Dermis microvascular lymphatic vessel endothelial cell (primary cell): ENCODE results near the gene FRYL. TPM values are rescaled to one million over a fixed set of nuclear protein-coding genes. Genes with fewer than 3 reads are reported as not detected.

ENCODE experiments used
- DNase-seq, 2 donors: peaks; one replicate each; pipeline versions ENCODE4 v3.0.0 to v3.0.0-alpha.2; 2010; ENCODE audit warnings: low read depth in 2 of 2
- total RNA-seq: library from RNA; depleted of rRNA; stranded (reverse); fragments of >200 nt; gene quantifications from 2 replicates; pipeline ENCODE4 v1.2.1, GENCODE V29; 2014

The FRYL gene
- total RNA-seq, 1 donor from 2014 or later, result 57.4 TPM

DNA sequence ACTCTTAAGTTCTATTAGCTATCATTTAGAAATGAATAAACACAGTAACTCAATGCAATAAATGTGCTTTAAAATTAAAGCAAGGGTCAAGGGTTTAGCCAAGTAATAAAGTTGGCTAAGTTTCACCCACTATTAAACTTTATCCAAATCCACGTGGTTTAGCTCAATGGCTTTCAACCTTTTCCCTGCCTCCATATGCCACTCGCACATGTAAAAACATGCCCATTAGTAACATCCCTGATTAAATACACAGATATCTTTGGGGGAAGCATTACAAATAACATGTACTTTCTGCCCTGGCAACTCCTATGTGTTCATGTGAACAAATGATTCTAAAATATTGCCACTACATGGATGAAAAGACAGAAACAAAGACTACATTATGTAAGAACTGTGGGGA lies 159.2 kb downstream of the FRYL start:
- DNase-seq, result no peak

DNA sequence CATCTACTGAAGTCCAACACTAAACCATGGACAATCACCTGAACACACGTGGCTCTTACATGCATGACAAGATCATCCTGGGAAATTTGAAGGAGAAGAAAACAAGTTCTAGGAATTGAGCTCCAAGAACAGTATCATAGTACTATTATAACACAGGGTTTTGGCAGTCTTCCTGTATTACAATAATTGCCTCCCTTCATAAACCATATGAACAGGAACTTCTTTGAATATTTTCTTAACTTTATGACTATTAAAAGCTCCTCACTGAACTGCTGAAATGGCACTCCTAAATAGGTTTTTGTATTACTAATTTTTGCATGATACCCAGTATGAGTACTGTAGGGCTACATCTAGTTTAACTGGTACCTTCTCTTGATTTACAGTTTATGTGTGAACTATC lies 160.0 kb downstream of the FRYL start:
- DNase-seq, result no peak

GRCh38 chr4:48604527-48604926 lies 175.6 kb downstream of the FRYL start:
- DNase-seq, result no peak

DNA sequence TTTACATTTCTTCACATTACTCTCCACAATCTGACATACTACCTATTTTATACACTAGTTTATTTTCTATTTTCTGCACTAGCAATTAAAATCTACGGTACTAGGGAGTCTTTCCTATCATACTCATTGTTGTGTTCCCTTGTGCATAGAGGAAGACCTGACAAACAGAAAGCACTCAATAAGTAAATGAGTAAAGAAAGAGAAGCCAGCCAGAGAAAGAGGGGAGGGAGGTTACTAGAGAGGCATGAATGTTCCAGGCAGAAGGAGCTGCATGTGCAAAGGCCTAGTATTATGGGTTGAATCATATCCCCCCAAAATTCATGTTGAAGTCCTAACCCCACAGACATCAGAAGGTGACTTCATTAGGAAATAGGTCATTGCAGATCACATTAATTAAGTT lies 176.0 kb downstream of the FRYL start:
- no peak for DNase-seq

GRCh38 chr4:48603366-48604003 lies 176.6 kb downstream of the FRYL start:
- no peak for DNase-seq

- DNase-seq, result no peak
Observed at GRCh38 chr4:48602763-48603162, 177.3 kb downstream of the FRYL start.

DNA sequence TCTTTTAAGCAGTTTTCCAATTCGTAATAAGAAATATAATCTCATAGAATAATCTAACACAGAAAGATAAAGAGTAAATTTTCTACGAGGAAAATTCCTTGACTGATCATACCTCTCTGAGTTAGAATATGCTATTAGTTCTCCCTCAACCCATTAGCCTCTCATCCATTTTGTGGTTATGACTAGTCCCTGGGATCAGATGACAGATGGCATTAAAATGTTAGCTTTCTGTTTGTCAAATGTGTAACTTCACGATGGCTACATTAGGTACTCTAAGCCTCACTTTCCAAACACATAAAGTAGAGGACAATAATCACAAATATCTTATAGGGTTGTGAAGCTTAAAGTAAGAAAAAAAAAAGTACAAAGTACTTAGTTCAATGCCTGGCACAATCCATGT lies 177.9 kb downstream of the FRYL start:
- DNase-seq, result no peak

DNA sequence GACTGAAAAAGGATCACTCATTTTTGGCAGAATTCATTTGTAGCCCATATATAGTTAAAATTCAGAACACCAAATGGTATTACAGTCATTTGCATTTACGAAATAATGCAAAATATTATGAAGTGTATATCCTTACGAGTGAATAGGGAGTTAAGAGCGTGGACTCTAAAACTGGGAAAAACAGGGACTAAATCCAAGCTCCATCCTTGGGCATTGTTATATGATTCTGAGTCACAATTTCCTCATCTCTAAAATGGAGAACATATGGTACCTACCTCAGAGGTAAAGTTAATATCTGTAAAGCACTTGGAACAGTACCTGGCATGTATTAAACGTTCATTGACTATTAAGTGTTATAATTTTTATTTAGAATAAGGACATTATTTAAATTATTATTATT lies 183.7 kb downstream of the FRYL start:
- peak in 1 of 2 donors; percentile 55 for DNase-seq

- DNase-seq, result peak; percentile 30 to 88
Observed at GRCh38 chr4:48594180-48594579, 185.9 kb downstream of the FRYL start.

- DNase-seq, result no peak
Observed at GRCh38 chr4:48591372-48591771, 188.7 kb downstream of the FRYL start.

DNA sequence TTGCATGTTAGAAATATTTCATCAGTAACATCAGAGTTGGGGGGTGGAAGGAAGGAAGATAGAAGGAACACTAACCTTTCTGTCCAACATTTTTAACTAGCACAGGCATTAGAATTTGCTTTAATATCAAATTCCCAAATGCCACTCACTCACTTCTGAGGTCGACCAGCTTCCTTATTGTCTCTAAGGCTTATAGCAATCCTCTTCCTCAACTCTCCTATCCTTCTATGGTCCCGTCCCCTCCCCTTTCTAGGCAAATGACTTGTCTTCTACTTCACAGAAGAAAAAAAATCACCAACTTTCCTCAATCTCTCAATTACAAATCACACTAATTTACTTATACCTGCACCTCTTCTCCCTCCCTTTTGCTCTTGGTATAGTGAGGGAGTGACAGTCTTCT lies 189.2 kb downstream of the FRYL start:
- no peak for DNase-seq

DNA sequence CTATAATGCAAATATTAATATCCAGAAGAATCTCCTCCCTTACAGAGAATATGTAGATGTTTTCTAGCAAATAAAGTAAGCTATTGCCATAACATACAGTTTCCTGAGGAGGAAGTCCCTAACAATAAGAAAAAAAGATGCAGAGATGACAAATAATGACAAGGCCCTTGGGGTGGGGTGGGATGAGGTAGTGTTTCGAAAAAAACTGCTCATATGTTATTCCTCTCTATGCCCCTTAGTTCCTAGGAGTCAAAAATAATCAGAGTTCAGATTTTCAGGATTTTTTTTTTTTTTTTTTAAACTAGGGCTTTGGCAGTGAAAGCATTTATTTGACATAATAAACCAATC lies 191.0 kb downstream of the FRYL start:
- DNase-seq, result peak in 1 of 2 donors; percentile 23

DNA sequence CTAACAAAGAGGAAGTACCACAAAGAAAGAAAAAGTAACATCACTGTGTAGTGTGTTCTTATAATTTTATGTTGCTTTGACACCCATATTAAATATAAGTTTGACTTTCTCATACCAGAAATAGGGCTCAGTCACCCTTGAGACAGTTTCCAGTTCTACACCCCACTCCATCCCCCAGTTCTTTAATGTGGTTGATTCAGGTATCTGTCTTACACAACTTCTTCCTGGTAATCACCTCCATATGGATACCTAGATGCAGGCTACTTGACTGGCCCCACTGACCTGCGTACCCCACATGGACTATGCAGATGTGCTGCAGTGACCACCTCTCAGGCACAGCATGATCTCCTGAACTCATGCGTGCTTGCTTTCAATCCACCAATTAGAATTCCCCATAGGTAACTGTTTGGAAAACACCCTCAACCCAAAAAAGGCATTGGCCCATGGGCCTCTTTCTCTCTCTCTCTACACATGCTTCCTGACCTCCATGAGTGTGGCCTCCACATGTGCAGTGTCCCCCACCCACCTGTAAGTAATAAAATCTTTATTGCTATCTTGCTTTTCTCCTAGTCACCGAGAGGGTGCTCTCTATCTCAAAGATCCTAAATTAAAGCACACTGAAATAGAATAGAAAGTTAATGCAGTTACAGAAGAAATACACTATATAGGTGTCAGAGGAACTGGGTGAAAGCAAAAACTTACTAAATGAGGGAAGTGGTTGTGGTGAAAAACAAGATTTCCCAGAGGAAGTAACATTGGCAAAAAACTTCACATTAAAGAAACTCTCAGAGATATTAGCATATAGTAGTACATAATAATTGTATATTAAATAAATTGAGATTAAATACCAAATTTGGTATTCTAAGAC lies 191.6 kb downstream of the FRYL start:
- DNase-seq, result no peak

DNA sequence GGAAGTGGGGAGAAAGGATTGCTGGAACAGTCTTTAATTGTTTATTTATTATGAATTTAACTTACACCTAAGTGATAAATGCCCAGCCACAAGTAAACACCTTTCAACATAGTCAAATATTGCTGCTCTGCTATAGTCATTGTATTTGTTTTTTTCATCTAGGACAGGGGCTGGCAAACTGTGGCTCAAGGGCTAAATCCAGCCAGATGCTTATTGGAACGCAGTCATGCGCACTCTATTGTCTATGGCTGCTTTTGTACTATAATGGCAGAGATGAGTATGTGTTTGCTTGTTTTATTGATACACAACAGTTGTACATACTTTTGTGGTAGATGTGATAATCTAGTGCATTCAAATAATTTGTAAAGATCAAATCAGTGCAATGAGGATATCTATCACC lies 194.7 kb downstream of the FRYL start:
- no peak for DNase-seq

DNA sequence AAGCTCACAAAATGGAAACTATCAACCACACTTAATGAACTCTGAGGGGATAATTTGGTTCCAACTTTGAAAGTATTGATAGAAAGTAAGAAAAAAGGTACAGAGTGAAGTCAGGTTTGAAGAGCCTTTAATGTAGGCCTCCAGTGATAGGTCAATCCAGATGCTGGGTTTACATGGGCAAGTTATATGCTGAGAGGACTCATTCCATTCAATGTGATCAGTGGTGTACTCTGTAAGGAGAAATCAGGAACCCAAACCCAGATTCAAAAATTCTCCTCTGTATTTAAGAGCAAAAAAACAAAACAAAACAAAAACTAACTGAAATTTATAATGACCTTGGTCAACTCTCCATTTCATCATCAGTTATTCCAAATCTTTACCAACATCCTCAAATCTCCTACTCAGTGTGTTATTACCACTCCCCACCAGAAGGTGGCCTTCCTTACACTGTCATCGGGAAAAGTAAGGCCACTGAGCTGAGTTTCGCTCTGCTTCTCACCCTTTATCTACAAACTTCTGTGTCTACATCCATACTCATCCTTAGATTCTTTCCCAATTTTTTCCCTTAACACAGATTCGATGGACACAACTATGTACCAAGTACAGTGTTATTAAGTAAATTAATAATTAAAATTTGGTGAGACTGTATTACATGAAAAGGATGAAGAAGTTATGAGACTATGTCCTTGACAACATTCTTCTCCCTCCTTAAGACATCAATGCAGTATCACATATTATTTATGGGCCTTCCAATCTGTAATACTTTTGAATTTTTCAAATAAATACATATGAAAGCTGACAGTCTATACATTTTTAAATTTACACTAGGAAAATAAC lies 201.7 kb downstream of the FRYL start:
- peak; percentile 74 to 79 for DNase-seq

DNA sequence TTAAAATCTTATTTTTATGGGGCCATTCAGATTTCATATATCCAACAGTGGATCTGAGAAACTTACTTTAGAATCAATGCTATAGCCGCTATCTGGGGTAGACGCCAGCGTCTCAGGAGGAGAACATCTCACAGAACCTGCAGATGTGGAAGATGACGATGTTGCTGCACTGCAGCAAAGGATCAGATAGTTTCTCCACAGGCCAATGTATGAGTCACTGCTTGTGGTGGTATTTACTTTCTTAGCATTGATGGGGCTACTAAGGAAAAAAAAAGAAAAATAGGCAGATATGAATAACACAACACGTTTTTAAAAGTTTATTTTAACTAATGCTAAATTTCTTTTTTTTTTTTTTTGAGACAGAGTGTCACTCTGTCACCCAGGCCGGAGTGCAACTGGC lies 204.1 kb downstream of the FRYL start:
- no peak for DNase-seq

DNA sequence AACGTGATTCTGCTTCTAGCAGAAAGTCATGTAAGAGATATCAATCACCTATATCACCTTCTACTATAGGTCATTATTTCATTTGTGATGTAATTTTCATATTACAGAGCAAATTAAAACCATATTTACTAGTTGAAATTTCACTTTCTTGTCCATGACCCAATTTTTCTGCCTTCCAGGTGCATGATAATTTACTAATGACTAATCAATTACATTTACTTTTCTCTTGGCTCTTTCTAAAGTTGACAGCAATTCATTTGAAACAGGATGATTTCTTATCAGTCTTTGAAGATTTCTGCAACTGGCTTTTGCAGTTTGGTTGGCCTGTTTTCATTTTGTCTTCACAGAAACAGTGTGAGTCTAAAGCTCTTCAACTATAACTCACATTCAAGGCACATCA lies 208.6 kb downstream of the FRYL start:
- no peak for DNase-seq

GRCh38 chr4:48570646-48571220 lies 209.3 kb downstream of the FRYL start:
- no peak for DNase-seq

- DNase-seq, result peak; percentile 11 to 14
Observed at GRCh38 chr4:48566034-48566384, 214.1 kb downstream of the FRYL start.

DNA sequence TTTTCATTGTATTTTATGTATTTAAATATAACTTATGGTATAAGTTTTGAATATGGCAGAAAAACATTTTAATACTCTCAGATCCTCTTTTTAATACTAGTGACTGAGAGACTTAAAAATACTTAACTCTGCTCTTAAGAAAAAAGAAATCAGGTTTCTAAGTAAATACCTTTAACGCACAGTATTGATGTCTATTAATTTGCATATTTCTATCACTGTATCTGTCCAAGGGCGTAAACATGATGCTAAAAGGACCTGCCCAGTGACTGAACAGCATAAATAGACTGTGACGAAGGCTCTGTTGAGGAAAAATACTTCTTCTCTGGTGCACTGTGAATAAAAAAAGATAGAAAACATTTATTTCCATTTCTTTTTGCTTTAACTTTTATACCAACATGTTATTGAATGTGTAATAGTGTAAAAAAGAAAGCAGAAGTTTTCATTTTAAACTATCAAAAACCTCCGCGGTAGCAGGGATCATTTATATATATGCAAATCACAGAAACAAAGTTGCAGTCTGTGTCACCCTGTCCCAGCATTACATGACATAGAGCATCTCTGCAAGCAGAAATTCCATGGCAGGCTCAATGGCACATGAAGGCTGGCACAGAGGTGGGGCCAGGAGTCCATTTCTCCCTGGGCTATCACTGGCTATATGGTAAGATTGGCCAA lies 214.6 kb downstream of the FRYL start:
- no peak for DNase-seq

GRCh38 chr4:48564151-48564550 lies 215.9 kb downstream of the FRYL start:
- no peak for DNase-seq

DNA sequence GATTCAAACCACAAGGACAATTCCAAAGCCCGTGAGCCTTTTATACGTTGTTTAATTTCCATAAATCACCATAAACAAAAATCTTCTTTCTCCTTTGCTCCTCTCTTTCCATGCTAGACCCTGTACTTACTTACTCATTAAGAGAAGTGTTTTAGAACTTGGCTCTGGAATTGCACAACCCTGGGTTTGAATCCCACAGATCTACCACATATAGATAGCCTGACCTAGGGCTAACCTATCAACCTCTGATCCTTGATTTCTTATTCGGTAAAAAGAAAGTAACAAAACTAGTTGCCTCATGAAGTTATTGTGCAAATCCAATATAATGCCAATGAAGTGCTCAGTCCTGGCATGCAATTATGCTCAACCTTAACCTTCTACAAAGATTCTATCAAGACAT lies 221.3 kb downstream of the FRYL start:
- no peak for DNase-seq
